GM19324 (cell line): Measurements from ENCODE around the gene ADAMTS9.

Experiments used
- ATAC-seq: cut with Tn5 transposase; IDR thresholded peaks from one replicate; pipeline ENCODE4 v1.9.1; 2021; ENCODE audit warnings: mild to moderate bottlenecking, moderate library complexity; ENCODE audit not compliant: unreplicated experiment, low FRiP score

Gene ADAMTS9

GRCh38 chr3:64621726-64622395 lies 65.9 kb downstream of the ADAMTS9 start:
- ATAC-seq: no peak

- ATAC-seq: no peak
These were observed 66.5 kb downstream of the ADAMTS9 start for GRCh38 chr3:64621275-64621674.

- ATAC-seq: no peak
These were observed 67.8 kb downstream of the ADAMTS9 start for GRCh38 chr3:64620020-64620419.

GRCh38 chr3:64619216-64619615 lies 68.6 kb downstream of the ADAMTS9 start:
- ATAC-seq: no peak

GRCh38 chr3:64617610-64618009 lies 70.2 kb downstream of the ADAMTS9 start:
- ATAC-seq: no peak

GRCh38 chr3:64616953-64617352 lies 70.8 kb downstream of the ADAMTS9 start:
- ATAC-seq: no peak

- no peak for ATAC-seq
These were observed 74.8 kb downstream of the ADAMTS9 start for GRCh38 chr3:64612916-64613526.

GRCh38 chr3:64612082-64612860 lies 75.5 kb downstream of the ADAMTS9 start:
- ATAC-seq: no peak

GRCh38 chr3:64608741-64609140 lies 79.1 kb downstream of the ADAMTS9 start:
- no peak for ATAC-seq

- no peak for ATAC-seq
These were observed 80.7 kb downstream of the ADAMTS9 start for GRCh38 chr3:64607032-64607551.

GRCh38 chr3:64604313-64604712 lies 83.5 kb downstream of the ADAMTS9 start:
- no peak for ATAC-seq

GRCh38 chr3:64601824-64602223 lies 86.0 kb downstream of the ADAMTS9 start:
- ATAC-seq: no peak

GRCh38 chr3:64600246-64600950 lies 87.4 kb downstream of the ADAMTS9 start:
- no peak for ATAC-seq

GRCh38 chr3:64599651-64600050 lies 88.1 kb downstream of the ADAMTS9 start:
- no peak for ATAC-seq

GRCh38 chr3:64595253-64595694 lies 92.5 kb downstream of the ADAMTS9 start:
- ATAC-seq: no peak

GRCh38 chr3:64594134-64594533 lies 93.7 kb downstream of the ADAMTS9 start:
- ATAC-seq: no peak

- ATAC-seq: no peak
These were observed 94.5 kb downstream of the ADAMTS9 start for GRCh38 chr3:64593350-64593749.

- ATAC-seq: no peak
These were observed 96.2 kb downstream of the ADAMTS9 start for GRCh38 chr3:64591615-64592014.

GRCh38 chr3:64588380-64588779 lies 99.4 kb downstream of the ADAMTS9 start:
- no peak for ATAC-seq

- ATAC-seq: no peak
These were observed 100.8 kb downstream of the ADAMTS9 start for GRCh38 chr3:64586952-64587351.

GRCh38 chr3:64584179-64584578 lies 103.6 kb downstream of the ADAMTS9 start:
- no peak for ATAC-seq
